ENCODE measurements around the gene CCNT2. TPM values are rescaled to one million over a fixed set of nuclear protein-coding genes. Genes with fewer than 3 reads are reported as not detected.
A peak's percentile ranks its signal among the peaks of the same experiment; 100 is the strongest.
"Not testable (repeated sequence)": the region's sequence is repeated elsewhere in the genome, so short reads cannot be mapped to it uniquely, and the experiment has no call there.

Gene CCNT2
- total RNA-seq, 1 donor from 2014 or later = 101 TPM

- DNase-seq (ENCODE audit: low spot score) = peak; percentile 49
These were observed 954 bp downstream of the CCNT2 start for GRCh38 chr2:134919341-134920210.

GRCh38 chr2:134924912-134925311 lies 6.3 kb downstream of the CCNT2 start:
- no peak for DNase-seq (ENCODE audit: low spot score)

GRCh38 chr2:134926231-134926931 lies 7.8 kb downstream of the CCNT2 start:
- no peak for DNase-seq (ENCODE audit: low spot score)

- no peak for DNase-seq (ENCODE audit: low spot score)
These were observed 8.6 kb downstream of the CCNT2 start for GRCh38 chr2:134927195-134927594.

- DNase-seq (ENCODE audit: low spot score) = no peak
These were observed 14.4 kb downstream of the CCNT2 start for GRCh38 chr2:134932864-134933526.

GRCh38 chr2:134933732-134934131 lies 15.1 kb downstream of the CCNT2 start:
- DNase-seq (ENCODE audit: low spot score) = no peak

- no peak for DNase-seq (ENCODE audit: low spot score)
These were observed 15.5 kb downstream of the CCNT2 start for GRCh38 chr2:134934150-134934549.

GRCh38 chr2:134934641-134935040 lies 16.0 kb downstream of the CCNT2 start:
- DNase-seq (ENCODE audit: low spot score) = no peak

GRCh38 chr2:134936691-134937090 lies 18.1 kb downstream of the CCNT2 start:
- DNase-seq (ENCODE audit: low spot score) = no peak

- DNase-seq (ENCODE audit: low spot score) = no peak
These were observed 24.9 kb downstream of the CCNT2 start for GRCh38 chr2:134943540-134943939.

- no peak for DNase-seq (ENCODE audit: low spot score)
These were observed 26.4 kb downstream of the CCNT2 start for GRCh38 chr2:134944975-134945374.

GRCh38 chr2:134946073-134946472 lies 27.5 kb downstream of the CCNT2 start:
- no peak for DNase-seq (ENCODE audit: low spot score)

- DNase-seq (ENCODE audit: low spot score) = no peak
These were observed 31.5 kb downstream of the CCNT2 start for GRCh38 chr2:134949981-134950708.

- no peak for DNase-seq (ENCODE audit: low spot score)
These were observed 32.3 kb downstream of the CCNT2 start for GRCh38 chr2:134950886-134951285.

- DNase-seq (ENCODE audit: low spot score) = no peak
These were observed 34.0 kb downstream of the CCNT2 start for GRCh38 chr2:134952608-134953007.

- no peak for DNase-seq (ENCODE audit: low spot score)
These were observed 35.4 kb downstream of the CCNT2 start for GRCh38 chr2:134954065-134954464.

- DNase-seq (ENCODE audit: low spot score) = no peak
These were observed 37.1 kb downstream of the CCNT2 start for GRCh38 chr2:134955744-134956143.

- DNase-seq (ENCODE audit: low spot score) = no peak
These were observed 38.9 kb downstream of the CCNT2 start for GRCh38 chr2:134957477-134957876.

GRCh38 chr2:134967166-134967565 lies 48.5 kb downstream of the CCNT2 start:
- not testable (repeated sequence) for DNase-seq (ENCODE audit: low spot score)

- DNase-seq (ENCODE audit: low spot score) = no peak
These were observed 54.9 kb downstream of the CCNT2 start for GRCh38 chr2:134973241-134974138.
